Endodermal cell (in vitro differentiated cells): ENCODE data around the gene TLR1. TPM values are rescaled to one million over a fixed set of nuclear protein-coding genes. Genes with fewer than 3 reads are reported as not detected.

Experiments used
- DNase-seq: peaks from one replicate; pipeline ENCODE4 v3.0.0-alpha.2; 2017
- H3K27ac ChIP-seq: 2 replicates; pipeline ENCODE4 v1.5.1; 2013; ENCODE audit warnings: mild to moderate bottlenecking, low read depth, low read length, moderate library complexity
- H3K27me3 ChIP-seq: 2 replicates; pipeline ENCODE4 v1.6.1; 2013; ENCODE audit warnings: mild to moderate bottlenecking, low read length, moderate library complexity; ENCODE audit not compliant: insufficient read depth, control insufficient read depth, poor library complexity, severe bottlenecking
- H3K36me3 ChIP-seq: 2 replicates; pipeline ENCODE4 v1.7.0; 2013; ENCODE audit warnings: mild to moderate bottlenecking, low read length, moderate library complexity; ENCODE audit not compliant: control insufficient read depth, insufficient read depth
- H3K4me1 ChIP-seq: one replicate; pipeline ENCODE4 v1.7.0; 2013; ENCODE audit warnings: low read length; ENCODE audit not compliant: control insufficient read depth, insufficient read depth
- H3K4me3 ChIP-seq: 2 replicates; pipeline ENCODE4 v1.5.1; 2013; ENCODE audit warnings: mild to moderate bottlenecking, low read length, moderate library complexity
- H3K9ac ChIP-seq: 2 replicates; pipeline ENCODE4 v1.6.1; 2013; ENCODE audit warnings: mild to moderate bottlenecking, low read length, moderate library complexity; ENCODE audit not compliant: poor library complexity, severe bottlenecking; ENCODE audit errors: extremely low read depth
- H3K9me3 ChIP-seq: 2 replicates; pipeline ENCODE4 v1.6.1; 2013; ENCODE audit warnings: mild to moderate bottlenecking, low read length, moderate library complexity; ENCODE audit not compliant: control insufficient read depth
- H3K27ac Mint-ChIP-seq: 2 replicates; pipeline ENCODE4 v1.8.0; 2020; ENCODE audit warnings: mixed read lengths
- H3K27me3 Mint-ChIP-seq: 2 replicates; pipeline ENCODE4 v1.8.0; 2021; ENCODE audit warnings: mild to moderate bottlenecking, mixed read lengths; ENCODE audit not compliant: insufficient read depth
- H3K36me3 Mint-ChIP-seq: 2 replicates; pipeline ENCODE4 v1.8.0; 2020; ENCODE audit warnings: low read depth, mixed read lengths
- H3K4me1 Mint-ChIP-seq: 2 replicates; pipeline ENCODE4 v1.8.0; 2020; ENCODE audit warnings: mixed read lengths
- H3K4me3 Mint-ChIP-seq: 2 replicates; pipeline ENCODE4 v1.8.0; 2020; ENCODE audit warnings: mild to moderate bottlenecking, moderate library complexity, mixed read lengths
- H3K9me3 Mint-ChIP-seq: 2 replicates; pipeline ENCODE4 v1.8.0; 2020; ENCODE audit warnings: mild to moderate bottlenecking, mixed read lengths
- CTCF ChIP-seq: fragments of 200-600 bp; sonication (generic); conservative IDR thresholded peaks from 2 replicates; pipeline ENCODE4 v1.5.0; 2021; ENCODE audit warnings: antibody characterized with exemption, mild to moderate bottlenecking
- total RNA-seq, 2 donors: library from RNA; stranded (reverse); fragmentation: NEBNext Ultra II Directional in 1 of 2; extraction: Animal tissue kit (Norgen Biotek cat#: 25700) in 1 of 2; gene quantifications; 2 replicates in 1 of 2; 3 replicates in 1 of 2; pipeline ENCODE4 v1.2.1, GENCODE V29; 2021

TLR1 gene
- total RNA-seq, 2 donors from 2014 or later, result 0.09 TPM; not detected in 1

GRCh38 chr4:38747629-38748028 lies 57.0 kb downstream of the TLR1 start:
- Histone ChIP-seq H3K4me1 (no peaks in the 10 kb centered on the region), H3K9me3 (peaks cover 14% of the 10 kb centered on the region), H3K27ac (no peak overlapping the region), H3K9ac (no peak overlapping the region), H3K36me3 (no peaks in the 10 kb centered on the region), H3K4me3 (no peak overlapping the region), H3K27me3 (no peaks in the 10 kb centered on the region)
- no peak for DNase-seq
- Mint-ChIP-seq H3K4me3 (no peak overlapping the region), H3K27me3 (no peaks in the 10 kb centered on the region), H3K36me3 (peaks cover 5% of the 10 kb centered on the region), H3K9me3 (peaks cover 19% of the 10 kb centered on the region), H3K27ac (no peak overlapping the region), H3K4me1 (no peaks in the 10 kb centered on the region)
- no peak for TF ChIP-seq CTCF

Other genes with a start within 250 kb of the TLR1 start
- 10 to 100 TPM; 20.7 to 28.2 TPM for gene KLF3, start 140.6 kb downstream of the TLR1 start, total RNA-seq
- gene TLR10, start 21.8 kb downstream of the TLR1 start, total RNA-seq, result not detected
- under 1 TPM; 0.13 to 0.53 TPM for gene TLR6, start 52.0 kb upstream of the TLR1 start, total RNA-seq
- gene FAM114A1, start 63.0 kb upstream of the TLR1 start, total RNA-seq, result 10 to 100 TPM; 19.3 to 39.3 TPM
- gene TMEM156, start 227.6 kb upstream of the TLR1 start, total RNA-seq, result not detected